Endothelial cell of umbilical vein (primary cell): ENCODE results near the gene YAP1. TPM values are rescaled to one million over a fixed set of nuclear protein-coding genes. Genes with fewer than 3 reads are reported as not detected.

Experiments used
- BruUV-seq: library from RNA; stranded (reverse); fragments of 400-500 nt; replicated peaks from 2 replicates; lab custom pipeline; 2021; lab: Mats Ljungman, UMichigan
- CTCF ChIA-PET: fragments of 300-600, 350-600 bp; sonication (Branson Sonifier 250); formaldehyde crosslinking; loops from one replicate; lab custom pipeline; 2021; ENCODE audit warnings: antibody characterized with exemption, inconsistent platforms; lab: Charles Lee
- POLR2A ChIA-PET: fragments of 300-600, 350-600 bp; sonication (Branson Sonifier 250); formaldehyde crosslinking; loops from one replicate; lab custom pipeline; 2021; ENCODE audit warnings: antibody characterized with exemption, inconsistent platforms; lab: Charles Lee
- DNase-seq: peaks from one replicate; pipeline ENCODE4 v3.0.0-alpha.2; 2011; ENCODE audit warnings: low read depth, low spot score
- FAIRE-seq: peaks from 2 replicates; lab custom pipeline; 2011; peaks lifted over from hg19 to GRCh38; lab: Jason Lieb, UNC
- H2AFZ ChIP-seq: 2 replicates; pipeline ENCODE4 v1.6.0; 2012; ENCODE audit warnings: low read depth, low read length, control low read depth, inconsistent platforms
- H3K27ac ChIP-seq: 2 replicates; pipeline ENCODE4 v1.5.1; 2011; ENCODE audit warnings: low read depth, mild to moderate bottlenecking, control low read depth, low read length, moderate library complexity; ENCODE audit not compliant: insufficient read depth
- H3K27me3 ChIP-seq, 2 experiments: 2 replicates each; pipeline versions ENCODE4 v1.6.0 to v1.6.1; 2011; ENCODE audit warnings: low read length in 2 of 2, mixed read lengths in 1 of 2; ENCODE audit not compliant: control insufficient read depth in 2 of 2, insufficient read depth in 2 of 2
- H3K36me3 ChIP-seq, 2 experiments: 2 replicates in 1 of 2; 3 replicates in 1 of 2; pipeline ENCODE4 v1.5.1; 2011; ENCODE audit warnings: low read length in 2 of 2, mild to moderate bottlenecking in 1 of 2, moderate library complexity in 1 of 2; ENCODE audit not compliant: control insufficient read depth in 2 of 2, insufficient read depth in 2 of 2; ENCODE audit errors: extremely low read depth in 1 of 2
- H3K4me1 ChIP-seq: 3 replicates; pipeline ENCODE4 v1.5.1; 2011; ENCODE audit warnings: mild to moderate bottlenecking, low read length; ENCODE audit not compliant: control insufficient read depth, insufficient read depth; ENCODE audit errors: extremely low read depth
- H3K4me2 ChIP-seq: 2 replicates; pipeline ENCODE4 v1.6.1; 2011; ENCODE audit warnings: low read length, control low read depth, mixed read lengths; ENCODE audit not compliant: insufficient read depth
- H3K4me3 ChIP-seq, 3 experiments: fragments of 200-600 bp in 1 of 3; sonication (generic), shearing (Covaris generic) in 1 of 3; replicated peaks in 1 of 3; 2 replicates each; pipeline ENCODE4 v1.5.1; 2011 to 2016; ENCODE audit warnings: control low read depth in 3 of 3, low read length in 3 of 3, mild to moderate bottlenecking in 2 of 3, inconsistent platforms in 1 of 3, low read depth in 1 of 3, moderate library complexity in 1 of 3; ENCODE audit not compliant: insufficient read depth in 1 of 3
- H3K79me2 ChIP-seq: 2 replicates; pipeline ENCODE4 v1.6.0; 2012; ENCODE audit warnings: low read length, inconsistent platforms; ENCODE audit not compliant: control insufficient read depth, insufficient read depth
- H3K9ac ChIP-seq: replicated peaks from 2 replicates; pipeline ENCODE3; 2011; ENCODE audit warnings: low read length, control low read depth; ENCODE audit not compliant: insufficient read depth; ENCODE audit errors: extremely low read depth
- H3K9me1 ChIP-seq: replicated peaks from 3 replicates; pipeline ENCODE4 v1.6.0; 2011; ENCODE audit warnings: mild to moderate bottlenecking, low read length; ENCODE audit not compliant: control insufficient read depth, insufficient read depth; ENCODE audit errors: extremely low read depth
- H3K9me3 ChIP-seq: replicated peaks from 2 replicates; pipeline ENCODE4 v1.5.1; 2012; ENCODE audit warnings: low read length, inconsistent platforms; ENCODE audit not compliant: control insufficient read depth, insufficient read depth
- H4K20me1 ChIP-seq: replicated peaks from 2 replicates; pipeline ENCODE3; 2011; ENCODE audit warnings: mild to moderate bottlenecking, low read length; ENCODE audit not compliant: control insufficient read depth, insufficient read depth; ENCODE audit errors: extremely low read depth
- FOS ChIP-seq: IDR thresholded peaks from 2 replicates; pipeline ENCODE4 v1.6.1; 2011; ENCODE audit warnings: mild to moderate bottlenecking, low read length, moderate library complexity, borderline replicate concordance; ENCODE audit not compliant: insufficient read depth
- GATA2 ChIP-seq: IDR thresholded peaks from 2 replicates; pipeline ENCODE4 v1.7.0; 2011; ENCODE audit warnings: low read depth, mild to moderate bottlenecking, moderate library complexity, mixed read lengths, low read length; ENCODE audit not compliant: insufficient read length, insufficient read depth
- MYC ChIP-seq: IDR thresholded peaks from one replicate; pipeline ENCODE4 v1.6.1; 2011; ENCODE audit warnings: mild to moderate bottlenecking, low read depth, low read length
- POLR2A ChIP-seq: IDR thresholded peaks from 2 replicates; pipeline ENCODE4 v1.6.1; 2012; ENCODE audit warnings: low read depth, mild to moderate bottlenecking, control low read depth, low read length
- POLR2AphosphoS5 ChIP-seq: IDR thresholded peaks from 2 replicates; pipeline ENCODE4 v1.6.1; 2012; ENCODE audit warnings: low read depth, mild to moderate bottlenecking, control low read depth, low read length, moderate library complexity; ENCODE audit not compliant: insufficient read depth
- dilution Hi-C: fragments of 300-500 bp; cut with MboI; formaldehyde crosslinking; loops from one replicate; pipeline ENCODE4 v1.15.0; 2019; ENCODE audit warnings: low sequenced_read_pairs; ENCODE audit not compliant: extremely low pct_ligation_motif_present
- intact Hi-C: fragments of 100-400 bp; cut with micrococcal nuclease; formaldehyde crosslinking; loops from one replicate; pipeline ENCODE4 v1.10.0; 2022
- polyA plus RNA-seq, 4 experiments: library from polyadenylated mRNA; depleted of rRNA in 3 of 4; stranded (reverse) in 3 of 4; unstranded in 1 of 4; fragments of >200 nt; gene quantifications; 2 replicates each; pipeline versions ENCODE4 v1.2.1 to v1.2.3, GENCODE V29; 2011 to 2012; ENCODE audit warnings: missing spikeins in 1 of 4
- total RNA-seq: library from RNA; stranded (reverse); gene quantifications from 2 replicates; pipeline ENCODE4 v1.2.3, GENCODE V29; 2021
- TF ChIP-seq, protein P1 (sequence below), 2 donors: IDR thresholded peaks; 1 replicate in 1 of 2; 2 replicates in 1 of 2; pipeline ENCODE4 v1.5.1; 2011; ENCODE audit warnings: low read length in 2 of 2, mild to moderate bottlenecking in 2 of 2, moderate library complexity in 2 of 2, control low read depth in 1 of 2, inconsistent platforms in 1 of 2, low read depth in 1 of 2; ENCODE audit not compliant: insufficient read depth in 1 of 2; ENCODE audit errors: extremely low read depth in 1 of 2
- TF ChIP-seq, protein P2 (sequence below): IDR thresholded peaks from 2 replicates; pipeline ENCODE4 v1.6.1; 2011; ENCODE audit not compliant: insufficient read depth, insufficient read length

The YAP1 gene
- total and polyA plus RNA-seq, 2 donors (not counting 3 experiments of a cell fraction or from before 2014, with no cell fraction given): 32.6 to 48.9 TPM

DNA sequence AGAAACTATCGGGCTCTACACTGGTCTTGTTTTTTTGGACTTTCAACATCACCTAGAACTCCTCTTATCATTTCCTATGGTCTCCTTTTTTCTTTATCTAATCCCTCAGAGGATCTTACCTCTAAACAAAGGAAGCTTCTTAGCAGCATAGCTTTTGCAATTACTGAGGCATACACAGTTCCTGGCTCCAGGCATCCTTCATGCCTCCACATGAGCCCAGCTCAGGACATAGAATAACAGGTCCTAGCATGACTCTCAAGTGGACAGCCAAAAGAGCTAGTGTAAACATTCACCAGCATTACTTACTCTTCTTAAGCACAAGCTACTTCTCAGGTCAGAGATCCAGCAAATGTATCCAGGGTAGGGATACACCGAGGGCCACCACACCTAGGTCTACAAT, 45.9 kb upstream of the YAP1 start:
- H3K4me2 ChIP-seq: no peak overlapping the region
- H2AFZ ChIP-seq: no peak overlapping the region
- no peaks in the 10 kb centered on the region for H4K20me1 ChIP-seq
- no peaks in the 10 kb centered on the region for H3K4me1 ChIP-seq
- H3K36me3 ChIP-seq: no peaks in the 10 kb centered on the region
- CTCF ChIA-PET: interaction anchor here (0.7 to 0.9 kb wide), 2 partner anchors 56 to 230 kb away, joined by 3 read pairs; no protein-coding TSS in a partner anchor
- no peak overlapping the region for H3K9ac ChIP-seq
- no peaks in the 10 kb centered on the region for H3K9me3 ChIP-seq
- POLR2A ChIA-PET: no interaction called here
- H3K4me3 ChIP-seq: no peak overlapping the region
- H3K79me2 ChIP-seq: no peaks in the 10 kb centered on the region
- peaks cover 0 to 10% of the 10 kb centered on the region in 2 experiments for H3K27me3 ChIP-seq
- H3K9me1 ChIP-seq: no peaks in the 10 kb centered on the region
- BruUV-seq: no TSS peak
- intact Hi-C loops (no loop called here), dilution Hi-C loops (no loop called here)
- H3K27ac ChIP-seq: no peak overlapping the region
- TF ChIP-seq POLR2A: no peak
- TF ChIP-seq, protein P1, sequence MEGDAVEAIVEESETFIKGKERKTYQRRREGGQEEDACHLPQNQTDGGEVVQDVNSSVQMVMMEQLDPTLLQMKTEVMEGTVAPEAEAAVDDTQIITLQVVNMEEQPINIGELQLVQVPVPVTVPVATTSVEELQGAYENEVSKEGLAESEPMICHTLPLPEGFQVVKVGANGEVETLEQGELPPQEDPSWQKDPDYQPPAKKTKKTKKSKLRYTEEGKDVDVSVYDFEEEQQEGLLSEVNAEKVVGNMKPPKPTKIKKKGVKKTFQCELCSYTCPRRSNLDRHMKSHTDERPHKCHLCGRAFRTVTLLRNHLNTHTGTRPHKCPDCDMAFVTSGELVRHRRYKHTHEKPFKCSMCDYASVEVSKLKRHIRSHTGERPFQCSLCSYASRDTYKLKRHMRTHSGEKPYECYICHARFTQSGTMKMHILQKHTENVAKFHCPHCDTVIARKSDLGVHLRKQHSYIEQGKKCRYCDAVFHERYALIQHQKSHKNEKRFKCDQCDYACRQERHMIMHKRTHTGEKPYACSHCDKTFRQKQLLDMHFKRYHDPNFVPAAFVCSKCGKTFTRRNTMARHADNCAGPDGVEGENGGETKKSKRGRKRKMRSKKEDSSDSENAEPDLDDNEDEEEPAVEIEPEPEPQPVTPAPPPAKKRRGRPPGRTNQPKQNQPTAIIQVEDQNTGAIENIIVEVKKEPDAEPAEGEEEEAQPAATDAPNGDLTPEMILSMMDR (IDR thresholded peaks at IDR 0.05; ENCODE audit: extremely low read depth in 1 of 2, insufficient read depth in 1 of 2, low read depth in 1 of 2, low read length in 2 of 2): no peak
- TF ChIP-seq, protein P2, sequence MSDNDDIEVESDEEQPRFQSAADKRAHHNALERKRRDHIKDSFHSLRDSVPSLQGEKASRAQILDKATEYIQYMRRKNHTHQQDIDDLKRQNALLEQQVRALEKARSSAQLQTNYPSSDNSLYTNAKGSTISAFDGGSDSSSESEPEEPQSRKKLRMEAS: no peak
- TF ChIP-seq POLR2AphosphoS5: no peak
- no peak for TF ChIP-seq FOS
- no peak for TF ChIP-seq MYC
- no peak for TF ChIP-seq GATA2
- no peak for FAIRE-seq
- no peak for DNase-seq
